Immature natural killer cell (primary cell): ENCODE measurements around the gene VWA5B2. TPM values are rescaled to one million over a fixed set of nuclear protein-coding genes. Genes with fewer than 3 reads are reported as not detected.

Experiments used
- DNase-seq, 3 donors: peaks; one replicate each; pipeline ENCODE4 v3.0.0; 2022; ENCODE audit warnings: mixed read lengths in 1 of 3
- H3K27ac Mint-ChIP-seq, 6 donors: one replicate each; pipeline ENCODE4 v1.8.0; 2020; ENCODE audit warnings: mixed read lengths in 6 of 6, mild to moderate bottlenecking in 5 of 6, inconsistent platforms in 4 of 6, moderate library complexity in 3 of 6
- H3K27me3 Mint-ChIP-seq, 3 donors: one replicate each; pipeline ENCODE4 v1.8.0; 2020 to 2021; ENCODE audit warnings: low read depth in 3 of 3, mild to moderate bottlenecking in 3 of 3, mixed read lengths in 3 of 3, moderate library complexity in 3 of 3, inconsistent platforms in 1 of 3
- H3K36me3 Mint-ChIP-seq, 3 donors: one replicate each; pipeline ENCODE4 v1.8.0; 2020; ENCODE audit warnings: mixed read lengths in 3 of 3, inconsistent platforms in 2 of 3, mild to moderate bottlenecking in 2 of 3
- H3K4me1 Mint-ChIP-seq, 2 donors: one replicate each; pipeline ENCODE4 v1.8.0; 2020; ENCODE audit warnings: inconsistent platforms in 2 of 2, mild to moderate bottlenecking in 2 of 2, mixed read lengths in 2 of 2, moderate library complexity in 1 of 2
- H3K4me3 Mint-ChIP-seq, 5 donors: one replicate each; pipeline ENCODE4 v1.8.0; 2020; ENCODE audit warnings: mild to moderate bottlenecking in 5 of 5, mixed read lengths in 5 of 5, inconsistent platforms in 3 of 5, moderate library complexity in 3 of 5
- H3K9me3 Mint-ChIP-seq, 6 donors: one replicate each; pipeline ENCODE4 v1.8.0; 2020; ENCODE audit warnings: mild to moderate bottlenecking in 6 of 6, mixed read lengths in 6 of 6, inconsistent platforms in 4 of 6, moderate library complexity in 3 of 6
- polyA plus RNA-seq, 3 donors: library from polyadenylated mRNA; unstranded; fragments of 300-500 nt; fragmentation: Illumina TruSeq; gene quantifications; one replicate each; pipeline ENCODE4 v1.2.3, GENCODE V29; 2021

VWA5B2 gene
- polyA plus RNA-seq, 3 donors from 2014 or later: not detected

DNA sequence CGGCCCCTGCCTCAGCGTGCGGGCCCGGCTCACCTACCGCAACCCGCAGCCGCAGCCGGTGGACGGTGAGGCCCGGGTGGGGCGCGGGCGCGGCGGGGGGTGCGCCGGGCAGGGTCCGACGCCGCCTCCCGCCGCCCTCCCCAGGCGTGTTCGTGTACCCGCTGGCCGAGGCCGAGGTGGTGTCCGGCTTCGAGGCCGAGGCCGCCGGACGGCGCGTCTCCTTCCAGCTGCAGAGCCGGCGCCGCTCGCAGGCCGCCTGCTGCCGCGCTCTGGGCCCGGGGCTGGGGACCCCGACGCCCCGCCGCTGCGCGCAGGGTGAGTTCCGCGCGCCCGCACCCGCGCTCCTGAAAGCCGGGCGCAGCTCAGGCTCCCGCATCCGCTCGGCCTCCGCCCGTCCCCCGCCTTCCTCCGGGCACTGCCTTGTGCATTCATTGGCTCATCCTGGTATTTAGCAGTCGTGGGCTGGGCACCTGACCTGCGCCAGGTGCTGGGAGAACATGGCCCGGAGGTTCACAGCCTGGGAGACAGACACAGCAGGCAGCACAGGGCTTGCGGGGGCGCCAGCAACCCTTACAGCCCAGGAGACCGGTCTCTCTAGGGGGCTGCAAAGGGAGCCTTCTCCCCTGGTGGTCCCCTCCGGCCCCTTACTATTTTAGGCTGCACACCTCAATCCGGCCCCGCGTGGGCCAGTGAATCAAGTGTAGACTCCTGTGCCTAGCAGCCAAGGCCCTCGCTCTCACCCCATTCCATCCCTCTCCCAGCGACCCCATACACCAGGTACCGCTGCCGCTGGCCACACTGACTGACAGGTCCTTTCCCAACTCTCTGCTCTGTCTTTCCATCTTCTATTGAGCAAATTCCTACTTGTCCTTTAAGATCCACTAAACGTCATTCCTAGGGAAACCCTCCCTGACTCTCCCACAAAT lies 1.5 kb downstream of the VWA5B2 start:
- Mint-ChIP-seq H3K27me3 (peaks cover 11 to 26% (median 19%) of the 10 kb centered on the region in 3 donors), H3K36me3 (peaks cover 0 to 3% (median 0%) of the 10 kb centered on the region in 3 donors), H3K27ac (no peak overlapping the region), H3K9me3 (no peaks in the 10 kb centered on the region), H3K4me3 (peak overlapping the region; percentile 70 to 88 (median 84)), H3K4me1 (peaks cover 8 to 14% of the 10 kb centered on the region in 2 donors)
- DNase-seq: no peak

GRCh38 chr3:184231671-184232070 lies 2.3 kb downstream of the VWA5B2 start:
- H3K4me3 Mint-ChIP-seq: peak overlapping the region; percentile 70 to 88 (median 84)

GRCh38 chr3:184233127-184233843 lies 3.9 kb downstream of the VWA5B2 start:
- peaks cover 0 to 3% (median 0%) of the 10 kb centered on the region in 3 donors for H3K36me3 Mint-ChIP-seq
- no peak overlapping the region for H3K27ac Mint-ChIP-seq
- H3K4me3 Mint-ChIP-seq: no peak overlapping the region
- peaks cover 11 to 22% (median 19%) of the 10 kb centered on the region in 3 donors for H3K27me3 Mint-ChIP-seq
- H3K4me1 Mint-ChIP-seq: peaks cover 8 to 14% of the 10 kb centered on the region in 2 donors
- DNase-seq: no peak
- no peaks in the 10 kb centered on the region for H3K9me3 Mint-ChIP-seq

More at GRCh38 chr3:184231671-184232070, 2.3 kb downstream of the VWA5B2 start:
- Mint-ChIP-seq H3K36me3 (peaks cover 0 to 3% (median 0%) of the 10 kb centered on the region in 3 donors), H3K27ac (no peak overlapping the region), H3K27me3 (peaks cover 11 to 26% (median 19%) of the 10 kb centered on the region in 3 donors), H3K4me1 (peaks cover 8 to 14% of the 10 kb centered on the region in 2 donors), H3K9me3 (no peaks in the 10 kb centered on the region)
- DNase-seq: no peak

DNA sequence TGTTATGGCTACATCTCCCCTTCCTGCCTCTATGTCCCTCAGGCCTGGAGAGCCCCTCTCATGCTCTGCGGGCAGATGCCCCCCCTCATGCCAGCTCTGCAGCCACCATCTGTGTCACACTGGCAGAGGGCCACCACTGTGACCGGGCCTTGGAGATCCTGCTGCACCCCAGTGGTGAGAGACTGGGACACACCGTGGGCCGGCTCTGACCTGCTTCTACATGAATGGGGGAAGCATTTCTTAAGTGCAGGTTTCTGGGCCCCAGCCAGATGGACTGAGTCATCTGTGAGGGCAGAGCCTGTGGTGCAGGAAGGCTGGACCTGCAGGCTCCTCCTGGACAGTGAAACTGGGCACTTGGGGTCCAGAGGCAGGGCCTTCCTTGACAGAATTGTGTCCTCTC lies 4.8 kb downstream of the VWA5B2 start:
- Mint-ChIP-seq H3K4me3 (no peak overlapping the region), H3K27me3 (peaks cover 11 to 21% (median 17%) of the 10 kb centered on the region in 3 donors), H3K27ac (no peak overlapping the region), H3K9me3 (no peaks in the 10 kb centered on the region), H3K36me3 (peaks cover 0 to 3% (median 0%) of the 10 kb centered on the region in 3 donors), H3K4me1 (peaks cover 8 to 9% of the 10 kb centered on the region in 2 donors)
- DNase-seq: no peak

- Mint-ChIP-seq H3K36me3 (peaks cover 0 to 3% (median 0%) of the 10 kb centered on the region in 3 donors), H3K4me3 (no peak overlapping the region), H3K27me3 (peaks cover 11 to 21% (median 17%) of the 10 kb centered on the region in 3 donors), H3K9me3 (no peaks in the 10 kb centered on the region), H3K4me1 (peaks cover 7 to 8% of the 10 kb centered on the region in 2 donors), H3K27ac (no peak overlapping the region)
- no peak for DNase-seq
These were observed 5.4 kb downstream of the VWA5B2 start for GRCh38 chr3:184234671-184235380.

DNA sequence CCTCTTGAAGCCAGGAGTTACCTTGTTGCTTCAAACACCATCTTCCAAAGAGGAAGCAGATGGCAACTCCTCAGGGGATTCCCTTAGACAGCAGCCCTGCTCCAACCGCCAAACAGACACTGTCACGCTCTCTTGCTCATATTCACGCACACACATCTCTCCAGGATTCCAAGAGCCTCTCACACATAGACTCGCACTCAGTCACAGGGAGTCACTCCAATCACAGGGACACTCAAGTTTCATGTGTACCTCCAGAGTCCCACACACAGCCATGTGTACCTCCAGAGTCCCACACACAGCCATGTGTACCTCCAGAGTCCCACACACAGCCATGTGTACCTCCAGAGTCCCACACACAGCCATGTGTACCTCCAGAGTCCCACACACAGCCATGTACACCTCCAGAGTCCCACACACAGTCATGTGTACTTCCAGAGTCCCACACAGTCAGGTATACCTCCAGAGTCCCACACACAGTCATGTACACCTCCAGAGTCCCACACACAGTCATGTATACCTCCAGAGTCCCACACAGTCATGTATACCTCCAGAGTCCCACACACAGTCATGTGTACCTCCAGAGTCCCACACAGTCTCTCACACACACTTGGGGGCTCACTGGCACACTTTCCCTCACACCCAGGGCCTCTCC lies 6.1 kb downstream of the VWA5B2 start:
- peaks cover 11 to 21% (median 17%) of the 10 kb centered on the region in 3 donors for H3K27me3 Mint-ChIP-seq
- peaks cover 0 to 3% (median 0%) of the 10 kb centered on the region in 3 donors for H3K36me3 Mint-ChIP-seq
- peaks cover 7 to 8% of the 10 kb centered on the region in 2 donors for H3K4me1 Mint-ChIP-seq
- no peak for DNase-seq
- H3K27ac Mint-ChIP-seq: no peak overlapping the region
- H3K9me3 Mint-ChIP-seq: no peaks in the 10 kb centered on the region
- H3K4me3 Mint-ChIP-seq: no peak overlapping the region

DNA sequence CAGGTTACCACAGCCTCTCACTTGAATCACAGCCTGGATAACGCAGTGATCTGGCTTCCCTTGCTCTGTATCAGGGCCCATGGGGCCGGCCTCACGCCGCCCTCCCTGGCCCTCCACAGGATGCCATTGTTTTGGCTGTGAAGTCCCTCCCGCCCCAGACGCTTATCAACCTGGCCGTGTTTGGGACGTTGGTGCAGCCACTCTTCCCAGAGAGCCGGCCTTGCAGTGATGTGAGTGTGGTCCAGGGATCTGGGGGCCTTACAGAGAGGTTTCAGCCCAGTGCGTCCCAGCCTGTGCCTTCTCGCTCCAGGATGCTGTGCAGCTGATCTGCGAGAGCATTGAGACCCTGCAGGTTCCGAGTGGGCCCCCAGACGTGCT lies 6.6 kb downstream of the VWA5B2 start:
- peaks cover 5 to 6% of the 10 kb centered on the region in 2 donors for H3K4me1 Mint-ChIP-seq
- H3K9me3 Mint-ChIP-seq: no peaks in the 10 kb centered on the region
- DNase-seq: no peak
- no peak overlapping the region for H3K27ac Mint-ChIP-seq
- peaks cover 9 to 20% (median 15%) of the 10 kb centered on the region in 3 donors for H3K27me3 Mint-ChIP-seq
- no peak overlapping the region for H3K4me3 Mint-ChIP-seq
- peaks cover 0 to 3% (median 0%) of the 10 kb centered on the region in 3 donors for H3K36me3 Mint-ChIP-seq

DNA sequence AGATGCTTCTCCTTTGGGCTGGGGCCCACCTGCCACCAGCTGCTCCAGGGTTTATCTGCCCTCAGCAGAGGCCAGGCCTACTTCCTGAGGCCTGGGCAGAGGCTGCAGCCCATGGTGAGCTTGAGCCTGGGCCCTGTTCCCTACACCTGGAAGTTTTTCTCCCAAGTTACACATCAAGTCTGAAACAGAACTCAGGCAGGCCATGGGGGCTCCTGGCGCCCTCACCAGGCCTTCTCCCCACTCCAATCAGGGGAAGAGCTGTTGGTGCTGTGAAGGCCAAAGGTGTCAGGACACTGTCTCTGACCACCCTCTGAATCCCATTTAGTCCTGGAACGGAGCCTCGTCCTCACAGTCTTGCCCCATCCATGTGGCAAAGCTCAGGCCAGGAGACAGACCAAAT lies 7.3 kb downstream of the VWA5B2 start:
- H3K36me3 Mint-ChIP-seq: no peaks in the 10 kb centered on the region
- H3K4me1 Mint-ChIP-seq: no peaks in the 10 kb centered on the region
- no peak for DNase-seq
- H3K4me3 Mint-ChIP-seq: no peak overlapping the region
- H3K27me3 Mint-ChIP-seq: peaks cover 5 to 13% (median 10%) of the 10 kb centered on the region in 3 donors
- H3K27ac Mint-ChIP-seq: no peak overlapping the region
- no peaks in the 10 kb centered on the region for H3K9me3 Mint-ChIP-seq

DNA sequence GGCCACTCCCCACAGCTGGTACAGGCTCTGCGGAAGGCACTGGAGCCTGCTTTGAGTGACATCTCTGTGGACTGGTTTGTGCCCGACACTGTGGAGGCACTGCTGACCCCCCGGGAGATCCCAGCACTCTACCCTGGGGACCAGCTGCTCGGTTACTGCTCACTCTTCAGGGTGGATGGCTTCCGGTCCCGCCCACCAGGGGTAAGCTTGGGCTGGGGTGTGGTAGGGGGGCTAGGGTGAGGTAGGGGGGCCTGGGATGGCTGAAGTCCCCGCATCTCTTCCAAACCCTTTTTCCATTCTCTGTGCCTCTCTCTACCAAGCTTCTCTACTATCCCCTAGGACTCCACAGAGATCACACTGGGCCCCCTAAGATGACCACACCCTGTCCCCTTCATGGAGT lies 7.8 kb downstream of the VWA5B2 start:
- Mint-ChIP-seq H3K27ac (no peak overlapping the region), H3K4me3 (no peak overlapping the region), H3K27me3 (peaks cover 3 to 9% (median 5%) of the 10 kb centered on the region in 3 donors), H3K9me3 (no peaks in the 10 kb centered on the region), H3K4me1 (no peaks in the 10 kb centered on the region), H3K36me3 (peaks cover 0 to 1% (median 0%) of the 10 kb centered on the region in 3 donors)
- no peak for DNase-seq

DNA sequence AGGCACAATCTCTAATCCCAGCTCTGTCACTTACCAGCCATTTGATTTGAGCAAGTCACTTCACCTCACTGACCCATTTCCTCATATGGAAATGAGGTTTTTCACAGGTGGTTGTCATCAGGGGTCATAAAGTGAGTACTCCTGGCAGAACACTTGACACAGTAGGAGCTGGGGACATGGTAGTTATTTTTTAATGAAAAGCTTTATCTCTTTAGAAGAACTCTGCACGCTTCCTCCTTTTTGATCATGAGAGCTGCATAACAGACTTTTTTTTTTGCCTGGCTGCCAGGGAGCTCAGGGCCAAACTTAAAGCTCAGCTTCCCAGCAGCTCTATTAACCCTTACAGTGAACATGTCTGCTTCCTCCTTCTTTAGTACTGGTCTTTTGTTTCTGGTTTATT lies 8.4 kb downstream of the VWA5B2 start:
- Mint-ChIP-seq H3K4me1 (no peaks in the 10 kb centered on the region), H3K4me3 (no peak overlapping the region), H3K27me3 (peaks cover 3 to 5% (median 4%) of the 10 kb centered on the region in 3 donors), H3K36me3 (peaks cover 0 to 7% (median 1%) of the 10 kb centered on the region in 3 donors), H3K27ac (no peak overlapping the region), H3K9me3 (no peaks in the 10 kb centered on the region)
- DNase-seq: no peak

- Mint-ChIP-seq H3K36me3 (peaks cover 0 to 12% (median 3%) of the 10 kb centered on the region in 3 donors), H3K27me3 (peaks cover 3 to 4% (median 3%) of the 10 kb centered on the region in 3 donors), H3K27ac (no peak overlapping the region), H3K4me1 (no peaks in the 10 kb centered on the region), H3K9me3 (no peaks in the 10 kb centered on the region), H3K4me3 (no peak overlapping the region)
- DNase-seq: no peak
These were observed 8.9 kb downstream of the VWA5B2 start for GRCh38 chr3:184238246-184238818.

GRCh38 chr3:184239221-184239620 lies 9.8 kb downstream of the VWA5B2 start:
- no peaks in the 10 kb centered on the region for H3K9me3 Mint-ChIP-seq
- peaks cover 0 to 16% (median 3%) of the 10 kb centered on the region in 3 donors for H3K36me3 Mint-ChIP-seq
- DNase-seq: no peak
- no peak overlapping the region for H3K4me3 Mint-ChIP-seq
- H3K27me3 Mint-ChIP-seq: peaks cover 0 to 4% (median 3%) of the 10 kb centered on the region in 3 donors
- H3K4me1 Mint-ChIP-seq: no peaks in the 10 kb centered on the region
- H3K27ac Mint-ChIP-seq: no peak overlapping the region

- H3K4me1 Mint-ChIP-seq: no peaks in the 10 kb centered on the region
- no peak overlapping the region for H3K4me3 Mint-ChIP-seq
- peaks cover 0 to 20% (median 3%) of the 10 kb centered on the region in 3 donors for H3K36me3 Mint-ChIP-seq
- H3K9me3 Mint-ChIP-seq: no peaks in the 10 kb centered on the region
- DNase-seq: no peak
- peaks cover 0 to 4% (median 3%) of the 10 kb centered on the region in 3 donors for H3K27me3 Mint-ChIP-seq
- H3K27ac Mint-ChIP-seq: no peak overlapping the region
These were observed 10.3 kb downstream of the VWA5B2 start for GRCh38 chr3:184239708-184240107.
